ENCODE data around the gene BRIP1. TPM values are rescaled to one million over a fixed set of nuclear protein-coding genes. Genes with fewer than 3 reads are reported as not detected.

Gene BRIP1
- total and polyA plus RNA-seq, 4 donors, result 0.21 to 4.3 (median 0.82) TPM

DNA sequence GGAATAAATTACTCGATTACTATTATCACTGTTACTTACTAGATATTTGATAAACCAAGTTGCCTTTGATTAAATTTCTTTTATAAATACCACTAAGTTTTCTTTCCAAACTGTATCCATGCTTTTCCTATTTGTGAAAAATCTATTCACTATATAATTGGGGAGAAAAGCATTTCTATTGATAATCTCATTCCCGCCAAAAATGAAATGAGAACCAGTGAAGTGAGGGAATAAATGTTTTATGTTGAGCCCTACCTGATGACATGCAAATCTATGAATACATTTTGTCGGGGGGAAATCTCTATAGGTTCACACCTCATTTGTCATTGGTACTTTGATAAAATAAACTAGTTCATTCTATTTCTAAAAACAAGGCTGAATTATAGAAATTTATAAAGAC is 15.7 kb downstream of the BRIP1 start:
- no peak for ATAC-seq (ENCODE audit: insufficient read depth, low FRiP score)
- H3K4me1 ChIP-seq (ENCODE audit: control insufficient read depth in 5 of 5, insufficient read depth in 5 of 5, low read length in 5 of 5), result no peaks in the 10 kb centered on the region
- no peak overlapping the region for H3K27ac ChIP-seq (ENCODE audit: low read depth in 1 of 2, low read length in 1 of 2)
- no peak overlapping the region for H3K9ac ChIP-seq (ENCODE audit: insufficient read depth in 1 of 2, low read length in 2 of 2)
- no peak overlapping the region for H3K4me3 ChIP-seq
- no peaks in the 10 kb centered on the region for H3K27me3 ChIP-seq (ENCODE audit: control insufficient read depth in 3 of 3, insufficient read depth in 3 of 3, low read length in 2 of 3)
- WGBS, 2 donors, result 95 to 96% methylated on average over 3 of the region's 3 CpGs
- H3K36me3 ChIP-seq (ENCODE audit: control insufficient read depth in 4 of 4, insufficient read depth in 4 of 4, low read length in 4 of 4), result peaks cover 0 to 6% (median 3%) of the 10 kb centered on the region in 4 donors
- TF ChIP-seq, protein P1, sequence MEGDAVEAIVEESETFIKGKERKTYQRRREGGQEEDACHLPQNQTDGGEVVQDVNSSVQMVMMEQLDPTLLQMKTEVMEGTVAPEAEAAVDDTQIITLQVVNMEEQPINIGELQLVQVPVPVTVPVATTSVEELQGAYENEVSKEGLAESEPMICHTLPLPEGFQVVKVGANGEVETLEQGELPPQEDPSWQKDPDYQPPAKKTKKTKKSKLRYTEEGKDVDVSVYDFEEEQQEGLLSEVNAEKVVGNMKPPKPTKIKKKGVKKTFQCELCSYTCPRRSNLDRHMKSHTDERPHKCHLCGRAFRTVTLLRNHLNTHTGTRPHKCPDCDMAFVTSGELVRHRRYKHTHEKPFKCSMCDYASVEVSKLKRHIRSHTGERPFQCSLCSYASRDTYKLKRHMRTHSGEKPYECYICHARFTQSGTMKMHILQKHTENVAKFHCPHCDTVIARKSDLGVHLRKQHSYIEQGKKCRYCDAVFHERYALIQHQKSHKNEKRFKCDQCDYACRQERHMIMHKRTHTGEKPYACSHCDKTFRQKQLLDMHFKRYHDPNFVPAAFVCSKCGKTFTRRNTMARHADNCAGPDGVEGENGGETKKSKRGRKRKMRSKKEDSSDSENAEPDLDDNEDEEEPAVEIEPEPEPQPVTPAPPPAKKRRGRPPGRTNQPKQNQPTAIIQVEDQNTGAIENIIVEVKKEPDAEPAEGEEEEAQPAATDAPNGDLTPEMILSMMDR (IDR thresholded peaks at IDR 0.05; ENCODE audit: control extremely low read depth, extremely low read depth), result no peak
- no peaks in the 10 kb centered on the region for H3K9me3 ChIP-seq (ENCODE audit: control insufficient read depth in 4 of 4, insufficient read depth in 3 of 4, low read length in 3 of 4)
- DNase-seq, result no peak

DNA sequence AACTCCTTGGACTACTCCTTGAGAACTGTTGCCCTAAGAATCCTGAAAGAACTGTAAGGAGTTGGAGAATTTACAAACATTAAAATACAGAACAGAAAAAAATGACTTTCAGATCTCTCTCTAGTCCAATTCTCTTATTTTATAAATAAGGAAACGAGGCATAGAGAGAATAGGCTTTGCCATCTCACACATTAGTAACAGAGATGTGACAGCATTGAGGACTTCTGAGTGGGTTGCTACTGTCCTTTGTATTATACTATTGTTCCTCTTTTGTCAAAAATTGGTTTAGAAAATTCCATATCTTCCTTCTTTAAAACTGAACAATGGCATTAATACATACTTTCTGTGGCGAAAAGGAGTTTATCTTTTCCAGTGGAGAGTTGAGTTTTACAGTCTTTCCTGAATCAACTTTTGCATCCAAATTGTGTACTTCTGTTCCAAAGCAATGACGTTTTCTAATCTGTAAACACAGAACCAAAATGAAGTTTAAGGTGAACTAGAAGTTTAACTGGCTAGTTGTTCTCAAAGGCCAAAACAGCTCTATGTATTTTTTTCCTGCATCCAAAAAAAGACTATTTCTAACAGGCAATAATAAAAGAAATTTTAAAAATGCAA is 16.5 kb downstream of the BRIP1 start:
- 87 to 92% methylated on average over 3 of the region's 3 CpGs for WGBS, 2 donors
- DNase-seq (no peak), ATAC-seq (ENCODE audit: insufficient read depth, low FRiP score) (no peak)
- Histone ChIP-seq H3K36me3 (ENCODE audit: control insufficient read depth in 4 of 4, insufficient read depth in 4 of 4, low read length in 4 of 4) (peaks cover 0 to 7% (median 2%) of the 10 kb centered on the region in 4 donors), H3K4me3 (no peak overlapping the region), H3K9ac (ENCODE audit: insufficient read depth in 1 of 2, low read length in 2 of 2) (no peak overlapping the region), H3K4me1 (ENCODE audit: control insufficient read depth in 5 of 5, insufficient read depth in 5 of 5, low read length in 5 of 5) (no peaks in the 10 kb centered on the region), H3K9me3 (ENCODE audit: control insufficient read depth in 4 of 4, insufficient read depth in 3 of 4, low read length in 3 of 4) (no peaks in the 10 kb centered on the region), H3K27me3 (ENCODE audit: control insufficient read depth in 3 of 3, insufficient read depth in 3 of 3, low read length in 2 of 3) (no peaks in the 10 kb centered on the region), H3K27ac (ENCODE audit: low read depth in 1 of 2, low read length in 1 of 2) (no peak overlapping the region)
- TF ChIP-seq, protein P1 (IDR thresholded peaks at IDR 0.05; ENCODE audit: control extremely low read depth, extremely low read depth), result no peak

DNA sequence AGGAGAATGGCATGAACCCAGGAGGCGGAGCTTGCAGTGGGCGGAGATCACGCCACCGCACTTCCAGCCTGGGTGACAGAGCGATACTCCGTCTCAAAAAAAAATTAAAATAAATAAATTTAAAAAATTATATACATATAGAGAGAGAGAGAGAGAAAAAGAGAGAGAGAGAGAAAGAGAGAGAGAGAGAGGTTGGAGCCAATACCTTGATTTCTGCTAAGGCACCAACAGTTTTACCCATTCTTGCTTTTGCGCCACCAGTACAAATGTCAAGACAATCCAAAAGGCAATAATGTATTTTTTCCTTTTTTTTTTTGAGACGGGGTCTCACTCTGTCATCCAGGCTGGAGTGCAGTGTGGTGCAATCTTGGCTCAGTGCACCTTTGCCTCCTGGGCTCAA is 17.2 kb downstream of the BRIP1 start:
- no peaks in the 10 kb centered on the region for H3K27me3 ChIP-seq (ENCODE audit: control insufficient read depth in 3 of 3, insufficient read depth in 3 of 3, low read length in 2 of 3)
- DNase-seq (no peak), ATAC-seq (ENCODE audit: insufficient read depth, low FRiP score) (no peak)
- H3K36me3 ChIP-seq (ENCODE audit: control insufficient read depth in 4 of 4, insufficient read depth in 4 of 4, low read length in 4 of 4), result peaks cover 0 to 5% (median 2%) of the 10 kb centered on the region in 4 donors
- no peak overlapping the region for H3K9ac ChIP-seq (ENCODE audit: insufficient read depth in 1 of 2, low read length in 2 of 2)
- H3K27ac ChIP-seq (ENCODE audit: low read depth in 1 of 2, low read length in 1 of 2), result no peak overlapping the region
- H3K9me3 ChIP-seq (ENCODE audit: control insufficient read depth in 4 of 4, insufficient read depth in 3 of 4, low read length in 3 of 4), result no peaks in the 10 kb centered on the region
- no peak overlapping the region for H3K4me3 ChIP-seq
- 98% methylated on average over 8 of the region's 8 CpGs for WGBS, 2 donors
- TF ChIP-seq, protein P1 (IDR thresholded peaks at IDR 0.05; ENCODE audit: control extremely low read depth, extremely low read depth), result no peak
- H3K4me1 ChIP-seq (ENCODE audit: control insufficient read depth in 5 of 5, insufficient read depth in 5 of 5, low read length in 5 of 5), result no peaks in the 10 kb centered on the region

DNA sequence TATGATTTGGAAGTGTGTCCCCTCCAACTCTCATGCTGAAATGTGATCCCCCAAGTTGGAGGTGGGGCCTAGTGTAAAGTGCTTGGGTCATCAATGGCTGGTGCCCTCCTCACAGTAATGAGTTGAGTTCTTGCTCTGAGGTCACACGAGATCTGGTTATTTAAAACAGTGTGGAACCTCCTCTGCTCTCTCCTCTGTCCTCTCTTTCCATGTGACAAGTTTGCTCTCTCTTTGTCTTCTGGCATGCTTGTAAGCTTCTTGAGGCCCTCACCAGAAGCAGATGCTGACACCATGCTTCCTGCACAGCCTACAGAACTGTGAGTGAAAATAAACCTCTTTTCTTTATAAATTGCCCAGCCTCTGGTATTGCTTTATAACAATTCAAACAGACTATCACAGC is 19.9 kb downstream of the BRIP1 start:
- Histone ChIP-seq H3K4me1 (ENCODE audit: control insufficient read depth in 5 of 5, insufficient read depth in 5 of 5, low read length in 5 of 5) (no peaks in the 10 kb centered on the region), H3K9me3 (ENCODE audit: control insufficient read depth in 4 of 4, insufficient read depth in 3 of 4, low read length in 3 of 4) (no peaks in the 10 kb centered on the region), H3K9ac (ENCODE audit: insufficient read depth in 1 of 2, low read length in 2 of 2) (no peak overlapping the region), H3K27me3 (ENCODE audit: control insufficient read depth in 3 of 3, insufficient read depth in 3 of 3, low read length in 2 of 3) (no peaks in the 10 kb centered on the region), H3K27ac (ENCODE audit: low read depth in 1 of 2, low read length in 1 of 2) (no peak overlapping the region), H3K36me3 (ENCODE audit: control insufficient read depth in 4 of 4, insufficient read depth in 4 of 4, low read length in 4 of 4) (peaks cover 0 to 5% (median 2%) of the 10 kb centered on the region in 4 donors), H3K4me3 (no peak overlapping the region)
- no peak for DNase-seq
- no peak for ATAC-seq (ENCODE audit: insufficient read depth, low FRiP score)
- 93 to 95% methylated on average over 1 of the region's 1 CpG for WGBS, 2 donors
- TF ChIP-seq, protein P1 (IDR thresholded peaks at IDR 0.05; ENCODE audit: control extremely low read depth, extremely low read depth), result no peak

Data from lung (tissue), 12 donors.